GM18909 (cell line): Measurements from ENCODE around the gene CEP131.
"Not testable (repeated sequence)": the region's sequence is repeated elsewhere in the genome, so short reads cannot be mapped to it uniquely, and the experiment has no call there.

ENCODE experiments used
- ATAC-seq: cut with Tn5 transposase; IDR thresholded peaks from one replicate; pipeline ENCODE4 v1.9.1; 2021; ENCODE audit warnings: mild to moderate bottlenecking; ENCODE audit not compliant: unreplicated experiment, poor library complexity

Gene CEP131

DNA sequence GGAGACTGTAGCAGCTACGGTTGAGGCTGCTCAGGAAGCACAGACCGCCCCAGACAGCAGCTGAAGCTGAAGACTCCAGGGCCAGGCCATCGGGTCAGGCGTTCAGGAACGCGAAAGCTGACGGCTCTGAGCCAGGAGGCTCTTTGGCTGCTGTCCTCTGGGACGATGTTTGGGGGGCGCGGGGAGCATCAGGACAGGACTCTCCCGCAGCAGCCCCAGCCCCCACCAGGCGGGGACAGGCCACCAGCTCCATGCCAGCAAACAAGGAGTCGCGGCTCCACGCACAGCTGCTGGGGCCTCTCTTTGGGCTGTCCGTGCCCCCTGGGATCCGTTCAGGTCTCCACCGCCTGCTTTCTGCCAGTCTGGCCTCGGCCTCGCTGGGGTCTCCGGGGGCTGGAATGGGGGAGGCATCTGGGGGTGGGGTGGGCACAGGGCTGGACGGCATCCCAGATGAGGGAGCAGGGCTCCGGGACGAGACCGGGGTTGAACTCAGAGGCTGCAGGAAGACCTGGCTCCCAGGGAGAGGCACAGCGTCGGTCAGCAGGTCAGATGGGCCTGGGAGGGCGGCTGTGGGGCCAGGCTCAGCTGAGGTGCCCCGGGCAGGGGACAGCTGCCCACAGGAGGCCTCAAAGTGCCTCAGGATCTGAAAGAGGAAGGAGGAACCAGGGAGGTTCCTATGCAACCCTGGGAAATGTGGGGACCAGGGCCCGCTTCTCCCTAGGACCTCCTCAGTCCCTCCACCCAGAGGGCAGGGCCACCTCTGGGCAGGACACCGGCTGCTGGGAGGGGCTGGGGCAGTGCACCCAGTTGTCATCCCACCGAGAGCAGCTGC is 6.3 kb upstream of the CEP131 start:
- ATAC-seq, result no peak

GRCh38 chr17:81228420-81228819 is 5.7 kb upstream of the CEP131 start:
- no peak for ATAC-seq

DNA sequence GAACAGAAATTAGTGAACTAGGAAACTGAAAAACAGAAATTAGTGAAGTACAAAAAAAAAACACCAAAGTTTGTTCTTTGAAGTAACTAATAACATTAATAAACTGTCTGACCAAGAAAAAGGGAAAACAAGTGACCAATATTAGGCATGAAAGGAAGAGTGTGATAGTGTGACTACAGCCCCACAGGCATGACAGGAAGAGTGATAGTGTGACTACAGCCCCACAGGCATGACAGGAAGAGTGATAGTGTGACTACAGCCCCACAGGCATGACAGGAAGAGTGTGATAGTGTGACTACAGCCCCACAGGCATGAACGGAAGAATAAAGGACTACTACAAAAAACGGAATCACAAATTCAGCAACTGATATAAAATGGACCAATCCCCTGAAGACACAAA is 4.9 kb upstream of the CEP131 start:
- ATAC-seq, result not testable (repeated sequence)

GRCh38 chr17:81223762-81224130 is 981 bp upstream of the CEP131 start:
- no peak for ATAC-seq

- ATAC-seq, result no peak
These were observed 202 bp downstream of the CEP131 start for GRCh38 chr17:81222620-81222905.

DNA sequence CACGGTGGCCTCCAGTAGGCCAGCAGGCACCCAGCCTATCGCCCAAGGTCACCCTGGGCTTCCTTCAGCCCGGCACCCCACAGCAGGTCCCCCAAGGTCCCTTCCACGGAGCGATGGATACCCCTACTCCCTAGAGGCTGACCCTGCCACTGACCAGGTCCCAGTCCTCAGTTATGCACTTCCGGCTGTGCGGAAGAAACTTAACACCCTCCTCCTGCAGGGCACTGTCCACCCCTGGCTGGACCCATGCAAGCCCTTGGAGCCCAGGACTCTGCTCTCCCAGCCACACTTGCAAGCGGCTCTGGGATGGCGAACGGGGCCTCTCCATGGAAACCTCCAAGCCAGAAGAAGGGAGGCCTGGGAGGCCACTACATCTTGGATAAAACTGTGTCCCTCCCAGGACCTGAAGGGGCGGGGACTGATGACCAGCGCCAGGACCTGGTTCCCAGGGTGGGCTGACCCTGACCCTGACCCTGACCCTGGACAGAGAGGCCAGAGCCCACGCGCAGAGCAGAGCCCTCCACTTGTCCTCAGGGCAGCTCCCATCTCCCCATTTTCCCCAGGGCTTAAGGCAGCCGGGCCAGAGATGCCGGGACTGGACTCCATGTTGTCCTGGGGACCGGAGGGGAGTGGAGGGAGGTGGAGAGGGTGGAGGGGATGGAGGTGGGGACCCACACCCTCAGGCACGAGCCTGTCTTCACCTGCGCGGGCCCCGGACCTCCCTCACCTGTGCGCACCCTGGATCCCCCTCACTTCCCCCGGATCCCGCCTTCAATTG is 734 bp downstream of the CEP131 start:
- ATAC-seq, result no peak

DNA sequence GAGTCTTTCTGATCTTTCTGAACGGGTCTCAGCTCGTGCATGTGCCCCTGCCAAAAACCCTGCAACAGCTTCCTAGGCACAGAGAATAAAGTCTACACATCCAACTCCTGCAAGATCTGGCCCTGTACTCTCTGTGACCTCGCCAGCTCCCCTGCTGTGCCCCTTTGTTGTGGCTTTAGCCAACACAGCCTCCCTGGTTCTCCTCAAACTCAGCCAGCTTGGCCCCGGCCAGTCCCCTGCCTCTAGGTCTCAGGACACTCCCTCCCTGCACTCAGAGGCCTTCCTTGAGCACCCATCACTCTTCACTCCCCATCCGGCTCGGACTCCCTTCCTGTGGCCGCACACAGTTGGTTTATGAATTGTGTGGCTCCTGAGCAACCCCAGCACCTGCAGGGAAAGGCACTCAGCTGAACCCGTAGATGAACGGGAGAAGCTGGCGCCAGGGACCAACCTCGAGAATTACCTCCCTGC is 1.4 kb downstream of the CEP131 start:
- ATAC-seq, result no peak

- ATAC-seq, result no peak
These were observed 3.1 kb downstream of the CEP131 start for GRCh38 chr17:81219476-81220180.

DNA sequence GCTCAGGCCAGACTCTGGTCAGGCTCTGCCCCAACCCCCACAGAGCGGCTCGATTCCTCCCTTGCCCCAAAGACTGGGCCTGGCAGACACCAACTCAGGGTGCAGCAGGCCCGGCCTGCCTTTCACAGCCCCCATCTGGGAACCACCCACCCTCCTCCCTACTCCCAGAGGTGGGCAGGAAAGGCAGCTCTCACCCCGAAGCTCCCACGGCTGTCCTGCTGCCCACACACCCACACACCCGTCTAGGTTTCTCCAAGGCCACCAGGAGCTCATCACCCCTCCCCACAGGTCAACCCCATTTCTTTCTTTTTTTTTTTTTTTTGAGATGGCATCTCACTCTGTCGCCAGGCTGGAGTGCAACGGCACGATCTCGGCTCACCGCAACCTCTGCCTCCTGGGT is 3.8 kb downstream of the CEP131 start:
- ATAC-seq, result no peak

DNA sequence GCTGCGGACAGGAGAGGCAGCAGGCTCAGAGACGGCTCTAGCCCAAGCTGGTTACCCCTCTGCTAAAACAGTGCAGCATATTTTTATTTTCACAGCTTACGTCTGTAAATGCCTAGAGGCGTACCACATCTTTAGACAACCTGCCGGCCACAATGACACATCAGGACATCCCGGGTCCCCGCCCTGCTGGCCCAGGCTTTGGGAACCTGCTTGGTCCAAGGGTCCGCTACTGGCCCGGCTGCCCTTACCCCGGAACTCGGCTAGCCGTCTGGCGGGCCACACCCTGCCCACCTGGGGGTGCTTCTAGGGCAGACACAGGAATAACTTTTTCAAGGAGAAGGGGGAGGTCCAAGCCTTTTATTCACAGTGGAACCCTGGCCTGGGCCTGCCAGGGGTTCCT is 4.3 kb downstream of the CEP131 start:
- ATAC-seq, result no peak

DNA sequence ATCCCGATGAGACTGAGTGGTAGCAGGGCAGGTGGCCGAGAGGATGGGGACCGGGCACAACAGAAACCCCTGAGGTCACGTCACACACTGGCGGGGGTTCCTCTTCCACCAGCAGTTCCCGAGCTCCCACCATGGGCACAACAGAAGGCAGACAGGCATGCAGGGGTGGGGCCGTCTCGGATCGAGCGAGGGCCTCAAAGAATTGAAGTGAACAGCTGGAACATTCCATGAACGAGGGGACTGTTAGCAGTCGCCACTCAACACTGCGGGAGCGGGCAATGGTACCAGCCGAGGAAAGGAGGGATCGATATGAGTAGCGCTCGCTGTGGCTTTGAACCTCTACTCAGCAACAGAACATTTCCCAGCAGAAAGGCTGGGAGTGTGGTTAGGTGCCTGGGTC is 5.3 kb downstream of the CEP131 start:
- ATAC-seq, result no peak

- ATAC-seq, result no peak
These were observed 8.8 kb downstream of the CEP131 start for GRCh38 chr17:81213978-81214377.

- ATAC-seq, result no peak
These were observed 10.4 kb downstream of the CEP131 start for GRCh38 chr17:81212365-81212764.

DNA sequence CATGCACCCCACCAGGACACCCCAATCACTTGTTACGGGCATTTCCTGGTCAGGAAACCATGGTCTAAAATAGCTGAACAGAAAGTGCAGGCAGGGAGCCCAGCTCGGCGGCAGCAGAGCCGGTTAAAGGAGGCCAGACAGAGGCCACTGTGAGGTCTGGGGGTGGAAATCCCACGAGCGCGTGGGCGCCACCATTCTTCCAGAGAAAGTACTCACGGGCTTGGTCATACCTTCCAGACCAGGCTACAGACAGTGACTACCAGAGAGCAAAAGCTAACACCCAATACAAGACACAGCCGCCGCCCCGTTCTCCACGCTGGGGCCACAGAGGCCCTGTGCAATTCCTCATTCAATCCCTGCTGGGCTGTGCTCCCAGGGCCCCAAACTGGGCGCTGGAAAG is 11.9 kb downstream of the CEP131 start:
- no peak for ATAC-seq

DNA sequence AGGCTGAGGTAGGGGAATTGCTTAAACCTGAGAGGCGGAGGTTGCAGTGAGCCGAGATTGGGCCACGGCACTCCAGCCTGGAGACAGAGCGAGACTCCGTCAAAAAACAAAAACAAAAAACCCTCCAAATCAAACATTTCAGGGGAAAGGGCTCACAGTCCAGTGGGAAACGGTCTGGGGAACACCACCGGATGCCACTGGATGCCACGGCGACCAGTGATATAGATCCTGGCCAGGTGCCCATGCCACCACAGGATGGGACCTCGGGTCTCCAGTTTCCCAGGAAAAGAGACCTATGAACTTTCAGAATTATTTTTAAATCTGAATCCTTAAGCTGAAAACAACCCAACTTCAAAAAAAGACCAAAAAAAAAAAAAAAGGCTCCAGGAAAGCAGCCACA is 12.3 kb downstream of the CEP131 start:
- no peak for ATAC-seq

- no peak for ATAC-seq
These were observed 13.6 kb downstream of the CEP131 start for GRCh38 chr17:81209141-81209540.

DNA sequence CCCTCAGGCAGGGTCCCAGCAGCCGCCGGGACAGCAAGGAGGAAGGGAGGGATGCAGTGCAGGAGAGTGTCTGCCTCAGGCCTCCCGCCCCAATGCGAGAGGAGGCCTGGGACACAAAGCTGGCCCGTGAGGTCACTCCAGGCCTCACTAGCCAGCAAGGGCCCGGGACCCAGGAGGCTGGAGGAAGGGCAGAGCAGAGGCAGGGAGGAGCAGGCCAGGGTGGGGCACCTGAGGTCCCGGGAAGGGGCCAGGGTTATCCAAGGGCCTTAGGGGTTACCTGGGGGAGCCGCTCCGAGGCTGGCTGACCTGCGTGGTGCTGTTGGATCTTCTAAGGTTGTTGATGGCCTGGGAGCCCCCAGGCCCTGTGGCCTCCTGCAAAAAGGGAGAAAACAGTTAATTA is 14.1 kb downstream of the CEP131 start:
- ATAC-seq, result no peak

DNA sequence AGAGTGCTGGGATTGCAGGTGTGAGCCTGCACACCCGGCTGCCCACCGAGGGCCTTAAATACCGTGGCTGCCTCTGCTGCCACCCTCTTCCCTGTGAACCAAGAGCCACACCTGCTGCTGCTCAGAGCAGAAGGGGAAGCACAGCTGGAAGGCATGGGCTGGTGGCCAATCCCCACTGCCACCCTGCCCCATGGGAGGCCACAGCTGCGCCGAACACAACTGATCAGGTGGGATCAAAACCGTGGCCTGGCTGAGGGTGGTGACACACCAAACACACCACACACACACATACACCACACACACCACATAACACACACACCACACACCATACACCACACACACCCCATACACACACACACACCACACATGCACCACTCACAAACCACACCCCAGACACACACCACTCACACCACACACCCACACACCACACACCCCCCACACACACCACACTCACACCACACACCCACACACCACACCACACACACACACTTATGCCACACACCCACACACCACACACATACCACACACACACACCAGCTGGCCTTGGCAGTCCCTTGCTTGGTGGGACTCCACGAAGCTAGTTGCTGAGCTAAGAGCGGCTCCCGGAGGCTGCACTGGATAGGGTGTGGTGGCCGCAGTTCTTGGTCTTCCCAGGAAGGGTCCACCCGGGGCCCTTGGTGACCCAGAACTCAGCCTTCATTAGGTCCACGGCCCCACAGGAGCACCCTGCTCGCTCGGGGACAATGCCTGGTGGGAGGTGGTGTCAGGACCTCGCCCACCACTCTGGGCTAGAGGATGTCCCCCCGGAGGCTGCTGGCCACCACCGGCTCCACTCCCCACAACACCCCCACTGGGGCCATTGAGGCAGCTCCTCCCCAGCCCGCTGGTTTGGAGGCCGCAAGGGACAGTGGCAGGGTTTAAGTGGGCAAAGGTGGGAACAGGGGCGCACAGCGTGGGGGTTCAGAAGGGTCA is 14.9 kb downstream of the CEP131 start:
- ATAC-seq, result no peak

- ATAC-seq, result no peak
These were observed 16.1 kb downstream of the CEP131 start for GRCh38 chr17:81206657-81207056.

GRCh38 chr17:81206166-81206565 is 16.6 kb downstream of the CEP131 start:
- no peak for ATAC-seq
